ENCODE data around the gene RAB22A. TPM values are rescaled to one million over a fixed set of nuclear protein-coding genes. Genes with fewer than 3 reads are reported as not detected.

The RAB22A gene
- total RNA-seq, 1 donor from 2014 or later = 7.9 TPM

- DNase-seq (ENCODE audit: low spot score) = no peak
- peaks cover 18% of the 10 kb centered on the region for H3K36me3 Mint-ChIP-seq
- Histone ChIP-seq H3K9ac (no peak overlapping the region), H3K27me3 (no peaks in the 10 kb centered on the region), H3F3A (ENCODE audit: low read depth) (peaks cover 3% of the 10 kb centered on the region), H3K4me3 (no peak overlapping the region), H4K20me1 (ENCODE audit: low read depth) (peaks cover 95% of the 10 kb centered on the region), H3K79me2 (ENCODE audit: low read depth) (peaks cover 100% of the 10 kb centered on the region), H3K4me1 (peaks cover 9% of the 10 kb centered on the region), H2AFZ (replicated peaks) (no peak overlapping the region), H3K27ac (no peak overlapping the region), H3K9me3 (ENCODE audit: low read depth) (no peaks in the 10 kb centered on the region), H3K4me2 (no peak overlapping the region), H3K36me3 (no peaks in the 10 kb centered on the region)
- H3K27ac Mint-ChIP-seq = no peak overlapping the region
- no peaks in the 10 kb centered on the region for H3K4me1 Mint-ChIP-seq
- peaks cover 11% of the 10 kb centered on the region for H3K9me3 Mint-ChIP-seq
- no peak overlapping the region for H3K4me3 Mint-ChIP-seq
- no peaks in the 10 kb centered on the region for H3K27me3 Mint-ChIP-seq (ENCODE audit: insufficient read depth, low read depth)
- TF ChIP-seq EZH2phosphoT487 (IDR thresholded peaks at IDR 0.05) (no peak), EZH2 (IDR thresholded peaks at IDR 0.05) (no peak), CTCF (IDR thresholded peaks at IDR 0.05) (no peak)
Measured at GRCh38 chr20:58402827-58403226, 93.3 kb downstream of the RAB22A start.

- H3K79me2 ChIP-seq (ENCODE audit: low read depth) = peaks cover 100% of the 10 kb centered on the region
- no peak overlapping the region for H3K27ac ChIP-seq
- no peaks in the 10 kb centered on the region for H3K36me3 ChIP-seq
- H3K27me3 ChIP-seq = no peaks in the 10 kb centered on the region
- no peaks in the 10 kb centered on the region for H3K4me1 Mint-ChIP-seq
- H2AFZ ChIP-seq (replicated peaks) = no peak overlapping the region
- TF ChIP-seq EZH2 (IDR thresholded peaks at IDR 0.05) (no peak), EZH2phosphoT487 (IDR thresholded peaks at IDR 0.05) (no peak), CTCF (IDR thresholded peaks at IDR 0.05) (no peak)
- peaks cover 95% of the 10 kb centered on the region for H4K20me1 ChIP-seq (ENCODE audit: low read depth)
- DNase-seq (ENCODE audit: low spot score) = no peak
- no peak overlapping the region for H3K4me2 ChIP-seq
- peaks cover 7% of the 10 kb centered on the region for H3F3A ChIP-seq (ENCODE audit: low read depth)
- peaks cover 7% of the 10 kb centered on the region for H3K9me3 Mint-ChIP-seq
- H3K4me1 ChIP-seq = peaks cover 13% of the 10 kb centered on the region
- H3K27ac Mint-ChIP-seq = no peak overlapping the region
- no peak overlapping the region for H3K9ac ChIP-seq
- no peak overlapping the region for H3K4me3 Mint-ChIP-seq
- H3K4me3 ChIP-seq = no peak overlapping the region
- no peaks in the 10 kb centered on the region for H3K9me3 ChIP-seq (ENCODE audit: low read depth)
- no peaks in the 10 kb centered on the region for H3K27me3 Mint-ChIP-seq (ENCODE audit: insufficient read depth, low read depth)
- peaks cover 16% of the 10 kb centered on the region for H3K36me3 Mint-ChIP-seq
Measured at GRCh38 chr20:58403272-58403671, 93.8 kb downstream of the RAB22A start.

GRCh38 chr20:58405504-58406291 is 96.2 kb downstream of the RAB22A start:
- no peaks in the 10 kb centered on the region for H3K36me3 ChIP-seq
- H4K20me1 ChIP-seq (ENCODE audit: low read depth) = peaks cover 82% of the 10 kb centered on the region
- no peaks in the 10 kb centered on the region for H3K9me3 ChIP-seq (ENCODE audit: low read depth)
- H3K4me1 Mint-ChIP-seq = peaks cover 2% of the 10 kb centered on the region
- no peak overlapping the region for H3K27ac ChIP-seq
- H2AFZ ChIP-seq (replicated peaks) = no peak overlapping the region
- peaks cover 7% of the 10 kb centered on the region for H3F3A ChIP-seq (ENCODE audit: low read depth)
- H3K4me3 Mint-ChIP-seq = no peak overlapping the region
- peaks cover 10% of the 10 kb centered on the region for H3K36me3 Mint-ChIP-seq
- DNase-seq (ENCODE audit: low spot score) = no peak
- H3K79me2 ChIP-seq (ENCODE audit: low read depth) = peaks cover 100% of the 10 kb centered on the region
- no peak for TF ChIP-seq EZH2phosphoT487 (IDR thresholded peaks at IDR 0.05)
- no peak for TF ChIP-seq CTCF (IDR thresholded peaks at IDR 0.05)
- no peak for TF ChIP-seq EZH2 (IDR thresholded peaks at IDR 0.05)
- H3K9me3 Mint-ChIP-seq = peaks cover 2% of the 10 kb centered on the region
- H3K4me2 ChIP-seq = no peak overlapping the region
- no peak overlapping the region for H3K9ac ChIP-seq
- no peaks in the 10 kb centered on the region for H3K27me3 Mint-ChIP-seq (ENCODE audit: insufficient read depth, low read depth)
- no peak overlapping the region for H3K27ac Mint-ChIP-seq
- peaks cover 21% of the 10 kb centered on the region for H3K4me1 ChIP-seq
- no peak overlapping the region for H3K4me3 ChIP-seq
- H3K27me3 ChIP-seq = no peaks in the 10 kb centered on the region
